ENCODE measurements around the gene CNOT10.
"Not testable (repeated sequence)": the region's sequence is repeated elsewhere in the genome, so short reads cannot be mapped to it uniquely, and the experiment has no call there.

CNOT10 gene

GRCh38 chr3:32757618-32758374, 72.8 kb downstream of the CNOT10 start:
- no peak for DNase-seq (ENCODE audit: low read depth)

GRCh38 chr3:32758375-32758753, 73.4 kb downstream of the CNOT10 start:
- DNase-seq (ENCODE audit: low read depth): no peak

- no peak for DNase-seq (ENCODE audit: low read depth)
Observed at GRCh38 chr3:32759342-32759741, 74.4 kb downstream of the CNOT10 start.

GRCh38 chr3:32764481-32764880, 79.5 kb downstream of the CNOT10 start:
- DNase-seq (ENCODE audit: low read depth): no peak

- no peak for DNase-seq (ENCODE audit: low read depth)
Observed at GRCh38 chr3:32778389-32778788, 93.4 kb downstream of the CNOT10 start.

- no peak for DNase-seq (ENCODE audit: low read depth)
Observed at GRCh38 chr3:32780071-32780734, 95.2 kb downstream of the CNOT10 start.

GRCh38 chr3:32780735-32781210, 95.8 kb downstream of the CNOT10 start:
- peak; percentile 11 for DNase-seq (ENCODE audit: low read depth)

GRCh38 chr3:32781211-32781968, 96.4 kb downstream of the CNOT10 start:
- peak; percentile 47 for DNase-seq (ENCODE audit: low read depth)

GRCh38 chr3:32781969-32782270, 96.9 kb downstream of the CNOT10 start:
- not testable (repeated sequence) for DNase-seq (ENCODE audit: low read depth)

GRCh38 chr3:32782407-32782806, 97.4 kb downstream of the CNOT10 start:
- DNase-seq (ENCODE audit: low read depth): no peak

- no peak for DNase-seq (ENCODE audit: low read depth)
Observed at GRCh38 chr3:32791833-32792232, 106.8 kb downstream of the CNOT10 start.

- no peak for DNase-seq (ENCODE audit: low read depth)
Observed at GRCh38 chr3:32794487-32795308, 109.7 kb downstream of the CNOT10 start.

GRCh38 chr3:32796384-32796950, 111.5 kb downstream of the CNOT10 start:
- DNase-seq (ENCODE audit: low read depth): not testable (repeated sequence)

GRCh38 chr3:32797776-32798175, 112.8 kb downstream of the CNOT10 start:
- DNase-seq (ENCODE audit: low read depth): no peak

GRCh38 chr3:32801440-32801839, 116.5 kb downstream of the CNOT10 start:
- DNase-seq (ENCODE audit: low read depth): not testable (repeated sequence)

GRCh38 chr3:32813180-32813579, 128.2 kb downstream of the CNOT10 start:
- DNase-seq (ENCODE audit: low read depth): no peak

- no peak for DNase-seq (ENCODE audit: low read depth)
Observed at GRCh38 chr3:32814361-32814760, 129.4 kb downstream of the CNOT10 start.

GRCh38 chr3:32815841-32816438, 131.0 kb downstream of the CNOT10 start:
- no peak for DNase-seq (ENCODE audit: low read depth)

GRCh38 chr3:32816439-32817256, 131.7 kb downstream of the CNOT10 start:
- DNase-seq (ENCODE audit: low read depth): no peak

GRCh38 chr3:32817257-32817557, 132.2 kb downstream of the CNOT10 start:
- DNase-seq (ENCODE audit: low read depth): no peak

Data from CMK (cell line).